Measurements from ENCODE around the gene DPP6.
"Not testable (repeated sequence)": the region's sequence is repeated elsewhere in the genome, so short reads cannot be mapped to it uniquely, and the experiment has no call there.

Gene DPP6

GRCh38 chr7:154929006-154929726 is 877.0 kb downstream of the DPP6 start:
- Histone ChIP-seq H3K27ac (no peak overlapping the region), H3K4me3 (ENCODE audit: low read depth, low read length) (no peak overlapping the region), H3K36me3 (no peaks in the 10 kb centered on the region), H3K27me3 (ENCODE audit: insufficient read depth, low read depth, severe bottlenecking) (peaks cover 14% of the 10 kb centered on the region), H3K9me3 (ENCODE audit: severe bottlenecking) (peaks cover 10% of the 10 kb centered on the region)
- no peak for DNase-seq
- no peak for TF ChIP-seq CTCF (IDR thresholded peaks at IDR 0.05; ENCODE audit: low read depth, low read length)

GRCh38 chr7:154931906-154932305 is 879.7 kb downstream of the DPP6 start:
- no peak for TF ChIP-seq CTCF (IDR thresholded peaks at IDR 0.05; ENCODE audit: low read depth, low read length)
- DNase-seq = no peak
- Histone ChIP-seq H3K27me3 (ENCODE audit: insufficient read depth, low read depth, severe bottlenecking) (peaks cover 6% of the 10 kb centered on the region), H3K36me3 (no peaks in the 10 kb centered on the region), H3K9me3 (ENCODE audit: severe bottlenecking) (peaks cover 21% of the 10 kb centered on the region), H3K4me3 (ENCODE audit: low read depth, low read length) (no peak overlapping the region), H3K27ac (no peak overlapping the region)

- not testable (repeated sequence) for DNase-seq; H3K27ac ChIP-seq; H3K27me3 ChIP-seq (ENCODE audit: insufficient read depth, low read depth, severe bottlenecking); H3K4me3 ChIP-seq (ENCODE audit: low read depth, low read length); H3K36me3 ChIP-seq
- H3K9me3 ChIP-seq (ENCODE audit: severe bottlenecking) = peaks cover 21% of the 10 kb centered on the region
These were observed 882.3 kb downstream of the DPP6 start for GRCh38 chr7:154934353-154934952.

GRCh38 chr7:154937837-154938236 is 885.6 kb downstream of the DPP6 start:
- Histone ChIP-seq H3K27ac (no peak overlapping the region), H3K27me3 (ENCODE audit: insufficient read depth, low read depth, severe bottlenecking) (peaks cover 3% of the 10 kb centered on the region), H3K4me3 (ENCODE audit: low read depth, low read length) (no peak overlapping the region), H3K36me3 (no peaks in the 10 kb centered on the region), H3K9me3 (ENCODE audit: severe bottlenecking) (peaks cover 21% of the 10 kb centered on the region)
- TF ChIP-seq CTCF (IDR thresholded peaks at IDR 0.05; ENCODE audit: low read depth, low read length) = no peak
- no peak for DNase-seq

- no peaks in the 10 kb centered on the region for H3K27me3 ChIP-seq (ENCODE audit: insufficient read depth, low read depth, severe bottlenecking)
- no peak overlapping the region for H3K27ac ChIP-seq
- no peak overlapping the region for H3K4me3 ChIP-seq (ENCODE audit: low read depth, low read length)
- no peaks in the 10 kb centered on the region for H3K9me3 ChIP-seq (ENCODE audit: severe bottlenecking)
- peaks cover 33% of the 10 kb centered on the region for H3K36me3 ChIP-seq
- no peak for TF ChIP-seq CTCF (IDR thresholded peaks at IDR 0.05; ENCODE audit: low read depth, low read length)
- no peak for DNase-seq
These were observed 890.5 kb downstream of the DPP6 start for GRCh38 chr7:154942691-154943090.
